BLaER1 treated with 17β-estradiol and CSF1 and Interleukin-3, amounts not matched to agents 10 nM and 100 nM (cell line): ENCODE results near the gene PXT1.

Experiments used
- H3K27ac ChIP-seq, 11 experiments: shearing (Covaris generic); formaldehyde crosslinking; 2 replicates each; pipeline ENCODE4 v1.8.1; 2022
- H3K27me3 ChIP-seq, 11 experiments: shearing (Covaris generic); formaldehyde crosslinking; 2 replicates each; pipeline ENCODE4 v1.8.1; 2022
- H3K36me3 ChIP-seq, 11 experiments: shearing (Covaris generic); formaldehyde crosslinking; 2 replicates each; pipeline ENCODE4 v1.8.1; 2022
- H3K4me1 ChIP-seq, 10 experiments: shearing (Covaris generic); formaldehyde crosslinking; 2 replicates each; pipeline ENCODE4 v1.8.1; 2022
- H3K4me2 ChIP-seq, 11 experiments: shearing (Covaris generic); formaldehyde crosslinking; 2 replicates each; pipeline ENCODE4 v1.8.1; 2022
- H3K4me3 ChIP-seq, 10 experiments: shearing (Covaris generic); formaldehyde crosslinking; 2 replicates each; pipeline ENCODE4 v1.8.1; 2022
- H3K9ac ChIP-seq, 11 experiments: shearing (Covaris generic); formaldehyde crosslinking; 2 replicates each; pipeline ENCODE4 v1.8.1; 2022
- H3K9me3 ChIP-seq, 11 experiments: shearing (Covaris generic); formaldehyde crosslinking; replicated peaks in 1 of 11; 2 replicates each; pipeline ENCODE4 v1.8.1; 2022
- H4K20me1 ChIP-seq, 11 experiments: shearing (Covaris generic); formaldehyde crosslinking; 2 replicates each; pipeline ENCODE4 v1.8.1; 2022
- Cebpa-rat ChIP-seq, 11 experiments: shearing (Covaris generic); IDR thresholded peaks; 2 replicates each; pipeline ENCODE4 v1.8.1; 2022

PXT1 gene

DNA sequence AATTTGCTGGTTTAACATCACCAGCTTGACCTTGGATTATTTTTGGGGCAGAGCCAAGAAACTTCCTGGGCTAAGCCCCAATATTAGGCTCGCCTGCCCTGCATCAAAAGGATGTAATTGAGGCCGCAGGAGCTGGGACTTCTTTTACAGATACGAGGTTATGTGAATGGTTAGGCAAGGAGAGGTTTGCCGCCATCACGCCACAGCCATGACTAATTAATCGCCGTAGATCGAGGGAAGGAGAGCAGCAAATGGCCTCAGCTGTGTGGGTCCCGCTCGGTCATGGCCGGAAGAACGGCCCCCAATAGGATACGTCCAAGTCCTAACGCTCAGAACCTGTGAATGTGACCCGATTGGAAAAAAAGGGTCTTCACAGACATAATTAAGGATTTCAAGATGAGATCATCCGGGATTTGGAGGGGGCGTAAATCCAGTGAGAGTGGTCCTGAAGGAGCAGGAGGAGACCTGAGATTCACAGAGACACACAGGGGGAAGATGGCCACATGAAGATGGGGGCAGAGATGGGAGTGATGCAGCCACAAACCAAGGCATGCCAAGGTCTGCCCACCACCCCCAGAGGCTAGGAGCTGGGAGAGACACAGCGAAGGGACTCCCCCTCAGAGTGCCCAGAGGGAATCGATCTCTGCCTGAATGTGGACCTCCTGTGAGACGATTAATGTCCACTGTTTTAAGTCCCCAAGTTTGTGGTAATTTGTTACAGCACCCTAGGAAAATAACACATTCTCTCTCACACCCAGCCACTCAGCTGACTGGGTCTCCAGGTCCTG, 96.0 kb downstream of the PXT1 start:
- Histone ChIP-seq H3K4me1 (peaks cover 14 to 54% (median 38%) of the 10 kb centered on the region in 10 experiments), H3K9me3 (no peaks in the 10 kb centered on the region), H3K27ac (no peak overlapping the region), H3K36me3 (no peaks in the 10 kb centered on the region), H4K20me1 (no peaks in the 10 kb centered on the region), H3K4me3 (no peak overlapping the region), H3K27me3 (no peaks in the 10 kb centered on the region), H3K9ac (no peak overlapping the region), H3K4me2 (peak overlapping the region in 1 of 11 experiments; percentile 13; a peak in 2 of 22 replicates)
- no peak for TF ChIP-seq Cebpa-rat (IDR thresholded peaks at IDR 0.05)

DNA sequence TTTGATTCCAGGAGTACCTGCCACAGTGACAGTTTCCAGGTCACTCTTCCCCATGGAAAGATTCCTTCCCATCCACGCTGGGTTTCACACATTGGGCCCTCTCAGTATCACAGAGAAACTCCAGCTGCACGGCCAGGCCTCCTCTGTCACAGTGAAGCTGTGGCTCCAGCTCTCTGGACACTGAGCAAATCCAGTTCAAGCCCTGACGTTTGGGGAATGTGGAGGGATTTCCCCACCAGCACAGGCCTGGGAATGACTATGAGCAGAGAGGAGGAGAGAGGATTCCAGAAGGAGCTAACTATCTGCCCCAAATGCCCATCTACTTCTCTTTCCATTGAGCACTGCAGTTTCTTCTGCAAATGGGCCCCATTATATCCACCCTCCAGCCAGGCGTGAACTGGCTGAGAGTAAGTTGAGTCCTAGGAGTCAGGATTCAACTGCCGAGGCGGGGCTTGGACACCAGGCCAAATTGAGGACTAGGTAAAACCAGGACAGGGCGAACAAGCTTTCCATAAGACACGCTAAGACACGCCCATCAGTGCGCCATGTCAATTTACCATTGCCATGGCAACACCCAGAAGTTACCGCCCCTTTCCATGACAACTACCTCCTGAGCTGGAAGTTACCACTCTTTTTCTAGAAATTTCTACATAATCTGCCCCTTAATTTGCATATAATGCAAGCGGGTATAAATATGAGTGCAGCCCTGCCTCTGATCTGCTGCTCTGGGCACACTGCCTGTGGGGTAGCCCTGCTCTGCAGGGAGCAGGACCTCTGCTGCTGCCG, 96.8 kb downstream of the PXT1 start:
- no peak for TF ChIP-seq Cebpa-rat (IDR thresholded peaks at IDR 0.05)
- Histone ChIP-seq H4K20me1 (no peaks in the 10 kb centered on the region), H3K27ac (no peak overlapping the region), H3K4me1 (peaks cover 13 to 54% (median 38%) of the 10 kb centered on the region in 10 experiments), H3K27me3 (no peaks in the 10 kb centered on the region), H3K9me3 (no peaks in the 10 kb centered on the region), H3K4me2 (no peak overlapping the region), H3K36me3 (no peaks in the 10 kb centered on the region), H3K4me3 (no peak overlapping the region), H3K9ac (no peak overlapping the region)

DNA sequence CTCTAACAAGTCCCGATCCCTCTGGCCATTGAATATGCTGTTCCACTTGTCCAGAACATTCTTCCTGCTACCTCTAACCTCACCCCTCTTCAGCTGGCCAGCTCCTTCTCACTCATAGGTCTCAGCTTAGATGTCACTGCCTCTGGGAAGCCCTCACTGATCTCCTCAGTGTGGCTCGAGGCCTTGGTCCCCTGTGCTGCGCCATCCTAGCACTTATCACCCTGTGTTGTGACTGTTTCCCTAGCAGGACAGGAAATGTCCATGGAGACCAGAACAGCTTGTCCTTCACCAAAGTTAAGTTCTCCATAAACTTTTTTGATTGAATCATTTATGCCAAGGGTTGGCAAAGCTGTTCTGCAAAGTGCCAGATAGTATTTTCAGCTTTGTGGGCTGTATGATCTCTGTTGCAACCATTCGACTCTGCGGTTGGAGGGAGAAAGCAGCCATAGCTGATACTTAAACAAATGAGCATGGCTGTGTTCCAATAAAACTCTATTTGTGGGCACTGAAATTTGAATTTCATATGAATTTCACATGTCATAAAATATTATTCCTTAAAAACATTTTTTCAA, 99.5 kb downstream of the PXT1 start:
- Histone ChIP-seq H3K36me3 (no peaks in the 10 kb centered on the region), H3K9me3 (no peaks in the 10 kb centered on the region), H4K20me1 (no peaks in the 10 kb centered on the region), H3K9ac (no peak overlapping the region), H3K4me2 (no peak overlapping the region), H3K4me3 (no peak overlapping the region), H3K4me1 (peaks cover 17 to 52% (median 34%) of the 10 kb centered on the region in 10 experiments), H3K27me3 (no peaks in the 10 kb centered on the region), H3K27ac (no peak overlapping the region)
- TF ChIP-seq Cebpa-rat (IDR thresholded peaks at IDR 0.05), result no peak

DNA sequence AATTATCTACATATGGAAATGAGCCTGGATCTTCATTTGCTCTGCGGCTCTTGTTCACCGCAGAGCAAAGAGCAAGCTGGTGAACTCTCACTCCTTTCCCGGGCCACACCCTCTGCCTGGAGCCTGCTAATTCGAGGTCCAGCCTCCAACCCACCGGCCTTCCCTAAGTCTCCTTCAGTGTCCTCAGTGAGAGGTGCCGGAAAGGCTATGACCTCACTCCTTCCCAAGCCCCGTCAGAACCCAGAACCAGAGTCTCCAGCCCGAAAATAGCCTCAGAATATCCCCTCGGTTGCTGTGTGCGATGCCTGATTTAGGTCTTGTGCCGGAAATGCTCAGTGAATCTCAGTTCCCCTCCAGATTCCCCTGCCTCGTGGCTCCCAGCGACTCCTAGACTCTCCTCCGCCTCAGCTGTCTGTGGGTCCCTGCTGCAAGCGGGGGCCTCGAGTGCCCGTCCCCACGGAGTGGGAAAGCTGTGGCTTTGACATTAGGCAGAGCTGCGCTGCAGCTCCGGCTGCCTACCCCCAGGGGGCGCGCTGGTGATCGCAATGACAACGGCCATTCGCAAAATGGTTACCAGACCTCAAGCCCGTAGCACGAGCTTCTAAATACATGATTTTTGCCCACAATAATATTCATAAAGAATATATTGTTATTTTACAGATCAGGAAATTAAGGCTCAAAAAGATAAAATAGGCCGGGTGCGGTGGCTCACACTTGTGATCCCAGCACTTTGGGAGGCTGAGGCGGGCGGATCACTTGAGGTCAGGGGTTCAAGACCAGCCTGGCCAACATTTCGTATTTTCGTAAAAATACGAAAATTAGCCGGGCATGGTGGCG, 101.8 kb downstream of the PXT1 start:
- no peak for TF ChIP-seq Cebpa-rat (IDR thresholded peaks at IDR 0.05)
- no peaks in the 10 kb centered on the region for H4K20me1 ChIP-seq
- no peaks in the 10 kb centered on the region for H3K36me3 ChIP-seq
- peak overlapping the region in 2 of 10 experiments; percentile 5 to 8; a peak in 1 of 20 replicates for H3K4me3 ChIP-seq
- no peaks in the 10 kb centered on the region for H3K9me3 ChIP-seq
- H3K4me2 ChIP-seq, result peak overlapping the region; percentile 42 to 80 (median 63)
- H3K27me3 ChIP-seq, result no peaks in the 10 kb centered on the region
- H3K9ac ChIP-seq, result peak overlapping the region in 5 of 11 experiments; percentile 11 to 50 (median 31); a peak in 3 of 22 replicates
- H3K4me1 ChIP-seq, result peaks cover 17 to 54% (median 44%) of the 10 kb centered on the region in 10 experiments
- peak overlapping the region in 6 of 11 experiments; percentile 2 to 52 (median 34); a peak in 8 of 22 replicates for H3K27ac ChIP-seq
